Neural cell (in vitro differentiated cells): ENCODE data around the gene TXNL4A. TPM values are rescaled to one million over a fixed set of nuclear protein-coding genes. Genes with fewer than 3 reads are reported as not detected.

Experiments
- H2AFZ ChIP-seq: fragments of 200-600, 300-800 bp; sonication (generic), shearing (Covaris generic); 2 replicates; pipeline ENCODE4 v1.6.0; 2014; ENCODE audit warnings: low read depth, mild to moderate bottlenecking, antibody characterized with exemption, low read length, moderate library complexity
- H3F3A ChIP-seq: fragments of 200-600 bp; shearing (Covaris generic); 2 replicates; pipeline ENCODE4 v1.6.1; 2016; ENCODE audit warnings: mild to moderate bottlenecking, moderate library complexity, mixed read lengths, antibody characterized with exemption, low read length; ENCODE audit not compliant: insufficient read depth, poor library complexity, severe bottlenecking
- H3K27ac ChIP-seq: fragments of 200-600, 300-800 bp; sonication (generic), shearing (Covaris generic); 2 replicates; pipeline ENCODE4 v1.5.1; 2014; ENCODE audit warnings: mild to moderate bottlenecking, low read length, moderate library complexity
- H3K27me3 ChIP-seq: fragments of 300-800, 200-600 bp; sonication (generic), shearing (Covaris generic); 2 replicates; pipeline ENCODE4 v1.6.0; 2014; ENCODE audit warnings: mild to moderate bottlenecking, low read depth, low read length, moderate library complexity; ENCODE audit not compliant: insufficient read depth
- H3K36me3 ChIP-seq: fragments of 300-800, 200-600 bp; sonication (generic), shearing (Covaris generic); 2 replicates; pipeline ENCODE4 v1.5.1; 2014; ENCODE audit warnings: mild to moderate bottlenecking, antibody characterized with exemption, low read length, moderate library complexity; ENCODE audit not compliant: insufficient read depth
- H3K4me2 ChIP-seq: fragments of 300-800, 200-600 bp; sonication (generic), shearing (Covaris generic); 2 replicates; pipeline ENCODE4 v1.6.0; 2014; ENCODE audit warnings: mild to moderate bottlenecking, low read length
- H3K4me3 ChIP-seq: fragments of 300-800, 200-600 bp; sonication (generic), shearing (Covaris generic); 2 replicates; pipeline ENCODE4 v1.5.1; 2014; ENCODE audit warnings: mild to moderate bottlenecking, low read length, moderate library complexity
- H3K79me2 ChIP-seq: fragments of 200-600 bp; shearing (Covaris generic); replicated peaks from 2 replicates; pipeline ENCODE4 v1.6.0; 2014; ENCODE audit warnings: mild to moderate bottlenecking, low read length, moderate library complexity; ENCODE audit not compliant: insufficient read depth
- H3K9ac ChIP-seq: fragments of 300-800, 200-600 bp; sonication (generic), shearing (Covaris generic); 2 replicates; pipeline ENCODE4 v1.6.1; 2016; ENCODE audit warnings: mild to moderate bottlenecking, low read length, mixed read lengths
- H3K9me2 ChIP-seq: fragments of 200-600 bp; shearing (Covaris generic); 2 replicates; pipeline ENCODE4 v1.6.1; 2016; ENCODE audit warnings: mild to moderate bottlenecking, low read length, mixed read lengths; ENCODE audit not compliant: insufficient read depth
- H3K9me3 ChIP-seq: fragments of 200-600, 300-800 bp; sonication (generic), shearing (Covaris generic); 2 replicates; pipeline ENCODE4 v1.6.1; 2016; ENCODE audit warnings: mild to moderate bottlenecking, mixed run types, low read length, moderate library complexity, mixed read lengths
- H4K20me1 ChIP-seq: fragments of 200-600 bp; shearing (Covaris generic); 2 replicates; pipeline ENCODE4 v1.6.1; 2016; ENCODE audit warnings: mild to moderate bottlenecking, mixed run types; ENCODE audit not compliant: insufficient read depth
- CTCF ChIP-seq: fragments of 450-650 bp; IDR thresholded peaks from 2 replicates; pipeline ENCODE4 v1.5.1; 2014; ENCODE audit warnings: antibody characterized with exemption, mild to moderate bottlenecking, moderate library complexity; ENCODE audit not compliant: poor library complexity, severe bottlenecking
- EP300 ChIP-seq: fragments of 450-650 bp; conservative IDR thresholded peaks from 2 replicates; pipeline ENCODE4 v1.6.1; 2014; ENCODE audit warnings: antibody characterized with exemption, mild to moderate bottlenecking, moderate library complexity; ENCODE audit not compliant: poor library complexity, severe bottlenecking
- EZH2 ChIP-seq: fragments of 200-600, 300-800 bp; shearing (Covaris generic), sonication (generic); IDR thresholded peaks from 2 replicates; pipeline ENCODE4 v1.6.1; 2014; ENCODE audit warnings: antibody characterized with exemption, low read length, borderline replicate concordance, mild to moderate bottlenecking; ENCODE audit not compliant: insufficient read depth, poor library complexity, severe bottlenecking
- MXI1 ChIP-seq: fragments of 450-650 bp; conservative IDR thresholded peaks from 2 replicates; pipeline ENCODE4 v1.6.1; 2014; ENCODE audit warnings: antibody characterized with exemption, mild to moderate bottlenecking; ENCODE audit not compliant: poor library complexity, severe bottlenecking
- POLR2AphosphoS5 ChIP-seq: IDR thresholded peaks from 2 replicates; pipeline ENCODE4 v1.6.1; 2012
- RAD21 ChIP-seq: fragments of 450-650 bp; conservative IDR thresholded peaks from 2 replicates; pipeline ENCODE4 v1.6.1; 2014; ENCODE audit warnings: antibody characterized with exemption, mild to moderate bottlenecking, moderate library complexity
- SMC3 ChIP-seq: fragments of 450-650 bp; conservative IDR thresholded peaks from 2 replicates; pipeline ENCODE4 v1.6.1; 2014; ENCODE audit warnings: antibody characterized with exemption, mild to moderate bottlenecking, moderate library complexity; ENCODE audit not compliant: poor library complexity
- TAF1 ChIP-seq: IDR thresholded peaks from 2 replicates; pipeline ENCODE4 v1.6.1; 2012; ENCODE audit warnings: low read depth
- polyA plus RNA-seq: library from polyadenylated mRNA; depleted of rRNA; stranded (reverse); fragments of >200 nt; gene quantifications from 2 replicates; pipeline ENCODE4 v1.2.3, GENCODE V29; 2014
- TF ChIP-seq, protein P1 (sequence below): IDR thresholded peaks from 2 replicates; pipeline ENCODE4 v1.6.1; 2012; ENCODE audit warnings: borderline replicate concordance

TXNL4A gene
- polyA plus RNA-seq, 1 donor from 2014 or later: 163 TPM

- H3K36me3 ChIP-seq: no peaks in the 10 kb centered on the region
- H3K79me2 ChIP-seq: peaks cover 40% of the 10 kb centered on the region
These were observed 13.3 kb downstream of the TXNL4A start for GRCh38 chr18:79975043-79975442.

GRCh38 chr18:79974025-79974654 is 14.2 kb downstream of the TXNL4A start:
- no peak overlapping the region for H3K27ac ChIP-seq
- no peak overlapping the region for H3K4me3 ChIP-seq
- peaks cover 31% of the 10 kb centered on the region for H3K79me2 ChIP-seq
- H3K9me3 ChIP-seq: no peaks in the 10 kb centered on the region
- H3K27me3 ChIP-seq: no peaks in the 10 kb centered on the region
- H4K20me1 ChIP-seq: no peaks in the 10 kb centered on the region
- no peak overlapping the region for H3K9ac ChIP-seq
- no peaks in the 10 kb centered on the region for H3K36me3 ChIP-seq
- no peak overlapping the region for H3K4me2 ChIP-seq
- no peaks in the 10 kb centered on the region for H3K9me2 ChIP-seq
- H2AFZ ChIP-seq: no peak overlapping the region
- no peaks in the 10 kb centered on the region for H3F3A ChIP-seq
- no peak for TF ChIP-seq TAF1
- no peak for TF ChIP-seq POLR2AphosphoS5
- TF ChIP-seq SMC3: no peak
- TF ChIP-seq EP300: no peak
- TF ChIP-seq EZH2: no peak
- TF ChIP-seq RAD21: no peak
- TF ChIP-seq, protein P1, sequence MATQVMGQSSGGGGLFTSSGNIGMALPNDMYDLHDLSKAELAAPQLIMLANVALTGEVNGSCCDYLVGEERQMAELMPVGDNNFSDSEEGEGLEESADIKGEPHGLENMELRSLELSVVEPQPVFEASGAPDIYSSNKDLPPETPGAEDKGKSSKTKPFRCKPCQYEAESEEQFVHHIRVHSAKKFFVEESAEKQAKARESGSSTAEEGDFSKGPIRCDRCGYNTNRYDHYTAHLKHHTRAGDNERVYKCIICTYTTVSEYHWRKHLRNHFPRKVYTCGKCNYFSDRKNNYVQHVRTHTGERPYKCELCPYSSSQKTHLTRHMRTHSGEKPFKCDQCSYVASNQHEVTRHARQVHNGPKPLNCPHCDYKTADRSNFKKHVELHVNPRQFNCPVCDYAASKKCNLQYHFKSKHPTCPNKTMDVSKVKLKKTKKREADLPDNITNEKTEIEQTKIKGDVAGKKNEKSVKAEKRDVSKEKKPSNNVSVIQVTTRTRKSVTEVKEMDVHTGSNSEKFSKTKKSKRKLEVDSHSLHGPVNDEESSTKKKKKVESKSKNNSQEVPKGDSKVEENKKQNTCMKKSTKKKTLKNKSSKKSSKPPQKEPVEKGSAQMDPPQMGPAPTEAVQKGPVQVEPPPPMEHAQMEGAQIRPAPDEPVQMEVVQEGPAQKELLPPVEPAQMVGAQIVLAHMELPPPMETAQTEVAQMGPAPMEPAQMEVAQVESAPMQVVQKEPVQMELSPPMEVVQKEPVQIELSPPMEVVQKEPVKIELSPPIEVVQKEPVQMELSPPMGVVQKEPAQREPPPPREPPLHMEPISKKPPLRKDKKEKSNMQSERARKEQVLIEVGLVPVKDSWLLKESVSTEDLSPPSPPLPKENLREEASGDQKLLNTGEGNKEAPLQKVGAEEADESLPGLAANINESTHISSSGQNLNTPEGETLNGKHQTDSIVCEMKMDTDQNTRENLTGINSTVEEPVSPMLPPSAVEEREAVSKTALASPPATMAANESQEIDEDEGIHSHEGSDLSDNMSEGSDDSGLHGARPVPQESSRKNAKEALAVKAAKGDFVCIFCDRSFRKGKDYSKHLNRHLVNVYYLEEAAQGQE: no peak
- TF ChIP-seq MXI1: no peak

More at GRCh38 chr18:79975043-79975442, 13.3 kb downstream of the TXNL4A start:
- H3K4me2 ChIP-seq: no peak overlapping the region
- H3K9me2 ChIP-seq: no peaks in the 10 kb centered on the region
- no peak overlapping the region for H3K9ac ChIP-seq
- TF ChIP-seq TAF1 (no peak), SMC3 (no peak), EP300 (no peak), CTCF (no peak), MXI1 (no peak), POLR2AphosphoS5 (no peak), RAD21 (no peak), EZH2 (no peak)
- TF ChIP-seq, protein P1: no peak
- no peaks in the 10 kb centered on the region for H3K27me3 ChIP-seq
- no peaks in the 10 kb centered on the region for H3K9me3 ChIP-seq
- H3K27ac ChIP-seq: no peak overlapping the region
- no peak overlapping the region for H2AFZ ChIP-seq
- H3K4me3 ChIP-seq: no peak overlapping the region
- no peaks in the 10 kb centered on the region for H4K20me1 ChIP-seq
- no peaks in the 10 kb centered on the region for H3F3A ChIP-seq
